ENCODE measurements around the gene RGS7.
"Not testable (repeated sequence)": the region's sequence is repeated elsewhere in the genome, so short reads cannot be mapped to it uniquely, and the experiment has no call there.

Gene RGS7

GRCh38 chr1:241136389-241136788 lies 220.6 kb downstream of the RGS7 start:
- no peak for DNase-seq

GRCh38 chr1:241131636-241132194 lies 225.3 kb downstream of the RGS7 start:
- no peak for DNase-seq

- no peak for DNase-seq
Measured at GRCh38 chr1:241130881-241131280, 226.1 kb downstream of the RGS7 start.

GRCh38 chr1:241129207-241129960 lies 227.6 kb downstream of the RGS7 start:
- no peak for DNase-seq

GRCh38 chr1:241125286-241125685 lies 231.7 kb downstream of the RGS7 start:
- DNase-seq = no peak

- no peak for DNase-seq
Measured at GRCh38 chr1:241118049-241118448, 239.0 kb downstream of the RGS7 start.

- no peak for DNase-seq
Measured at GRCh38 chr1:241115784-241116183, 241.2 kb downstream of the RGS7 start.

- DNase-seq = no peak
Measured at GRCh38 chr1:241114699-241115233, 242.2 kb downstream of the RGS7 start.

GRCh38 chr1:241113557-241113956 lies 243.4 kb downstream of the RGS7 start:
- DNase-seq = no peak

GRCh38 chr1:241109039-241109438 lies 248.0 kb downstream of the RGS7 start:
- no peak for DNase-seq

- no peak for DNase-seq
Measured at GRCh38 chr1:241105147-241105546, 251.9 kb downstream of the RGS7 start.

- no peak for DNase-seq
Measured at GRCh38 chr1:241102664-241103063, 254.3 kb downstream of the RGS7 start.

- no peak for DNase-seq
Measured at GRCh38 chr1:241101622-241102021, 255.4 kb downstream of the RGS7 start.

- no peak for DNase-seq
Measured at GRCh38 chr1:241097479-241097878, 259.5 kb downstream of the RGS7 start.

- no peak for DNase-seq
Measured at GRCh38 chr1:241096982-241097381, 260.0 kb downstream of the RGS7 start.

- no peak for DNase-seq
Measured at GRCh38 chr1:241095847-241096246, 261.2 kb downstream of the RGS7 start.

- DNase-seq = no peak
Measured at GRCh38 chr1:241090798-241091197, 266.2 kb downstream of the RGS7 start.

GRCh38 chr1:241089066-241089465 lies 267.9 kb downstream of the RGS7 start:
- not testable (repeated sequence) for DNase-seq

- DNase-seq = not testable (repeated sequence)
Measured at GRCh38 chr1:241088075-241088474, 268.9 kb downstream of the RGS7 start.

- no peak for DNase-seq
Measured at GRCh38 chr1:241086686-241087085, 270.3 kb downstream of the RGS7 start.

GRCh38 chr1:241083285-241083684 lies 273.7 kb downstream of the RGS7 start:
- DNase-seq = no peak

GRCh38 chr1:241081473-241081872 lies 275.5 kb downstream of the RGS7 start:
- DNase-seq = no peak

GRCh38 chr1:241079459-241079858 lies 277.5 kb downstream of the RGS7 start:
- no peak for DNase-seq

GRCh38 chr1:241079047-241079446 lies 278.0 kb downstream of the RGS7 start:
- DNase-seq = no peak
